GM18909 (cell line): ENCODE measurements around the gene MYLK.
A peak's percentile ranks its signal among the peaks of the same experiment; 100 is the strongest.
"Not testable (repeated sequence)": the region's sequence is repeated elsewhere in the genome, so short reads cannot be mapped to it uniquely, and the experiment has no call there.

Experiments
- ATAC-seq: cut with Tn5 transposase; IDR thresholded peaks from one replicate; pipeline ENCODE4 v1.9.1; 2021; ENCODE audit warnings: mild to moderate bottlenecking; ENCODE audit not compliant: unreplicated experiment, poor library complexity

MYLK gene

GRCh38 chr3:123732447-123732846, 151.7 kb downstream of the MYLK start:
- no peak for ATAC-seq

DNA sequence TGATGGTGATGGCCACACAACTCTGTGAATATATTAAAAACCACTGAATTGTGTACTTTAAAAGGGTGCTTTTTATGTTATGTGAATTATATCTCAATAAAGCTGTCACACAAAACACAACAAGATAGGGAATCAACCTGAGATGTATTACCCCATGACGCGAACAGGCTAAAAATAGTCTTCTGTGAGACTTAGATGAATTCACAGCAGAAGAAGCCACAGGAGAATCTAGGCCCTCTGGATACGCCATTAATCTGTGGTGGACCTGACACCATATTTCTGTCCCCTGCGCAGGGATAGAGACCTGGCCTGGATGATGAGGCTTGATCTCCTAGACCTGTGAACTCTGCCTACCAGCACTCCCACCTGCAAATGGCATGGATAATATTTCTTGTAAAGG, 153.3 kb downstream of the MYLK start:
- ATAC-seq, result no peak

- no peak for ATAC-seq
These were observed 155.1 kb downstream of the MYLK start for GRCh38 chr3:123728991-123729390.

- ATAC-seq, result no peak
These were observed 156.1 kb downstream of the MYLK start for GRCh38 chr3:123728014-123728413.

GRCh38 chr3:123725652-123726400, 158.3 kb downstream of the MYLK start:
- no peak for ATAC-seq

DNA sequence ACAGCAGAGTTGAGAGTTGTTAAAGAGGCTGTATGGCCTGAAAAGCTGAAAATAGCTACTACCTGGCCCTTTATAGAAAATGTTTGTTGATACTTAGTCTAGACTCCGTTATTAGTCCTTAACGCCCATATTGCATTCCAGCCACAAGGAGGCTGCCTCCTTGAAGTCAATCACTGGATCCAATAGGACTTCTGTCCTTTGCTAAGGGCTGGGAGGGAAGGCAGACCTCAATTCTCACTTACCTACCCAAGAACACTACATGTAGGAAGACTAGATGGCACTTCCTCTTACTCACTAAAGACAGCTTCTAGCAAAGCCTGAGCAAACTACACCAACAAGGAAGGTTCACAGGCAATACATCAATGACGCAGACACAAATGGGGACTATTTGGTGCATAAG, 159.8 kb downstream of the MYLK start:
- no peak for ATAC-seq

DNA sequence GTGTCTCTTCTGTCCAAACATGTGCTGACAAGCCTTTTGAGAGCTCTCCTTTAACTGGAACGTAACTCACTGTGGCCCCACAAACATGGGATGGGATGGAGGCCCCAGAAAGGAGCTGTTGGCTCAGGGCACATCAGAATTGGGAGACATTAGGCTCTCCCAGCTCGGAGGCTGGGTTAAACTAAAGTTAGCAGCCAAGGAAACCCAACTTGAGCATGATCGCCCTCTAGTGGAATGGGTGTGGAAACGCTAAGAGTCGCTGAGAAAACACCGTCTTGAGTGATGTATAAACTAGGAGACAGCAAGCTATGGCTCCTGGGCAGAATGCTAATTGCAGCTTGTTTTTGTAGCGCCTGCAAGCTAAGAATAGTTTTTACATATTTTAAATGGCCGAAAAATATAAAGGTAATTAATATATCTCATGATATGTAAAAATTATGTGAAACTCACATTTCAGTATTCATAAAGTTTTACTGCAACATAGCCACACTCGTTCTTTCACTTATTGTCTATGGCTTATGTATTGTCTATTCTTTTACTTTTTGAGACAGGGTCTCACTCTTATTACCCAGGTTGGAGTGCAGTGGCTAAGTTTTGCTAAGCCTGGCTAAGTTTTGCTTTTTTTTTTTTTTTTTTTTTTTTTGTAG, 160.5 kb downstream of the MYLK start:
- peak; percentile 63 for ATAC-seq

DNA sequence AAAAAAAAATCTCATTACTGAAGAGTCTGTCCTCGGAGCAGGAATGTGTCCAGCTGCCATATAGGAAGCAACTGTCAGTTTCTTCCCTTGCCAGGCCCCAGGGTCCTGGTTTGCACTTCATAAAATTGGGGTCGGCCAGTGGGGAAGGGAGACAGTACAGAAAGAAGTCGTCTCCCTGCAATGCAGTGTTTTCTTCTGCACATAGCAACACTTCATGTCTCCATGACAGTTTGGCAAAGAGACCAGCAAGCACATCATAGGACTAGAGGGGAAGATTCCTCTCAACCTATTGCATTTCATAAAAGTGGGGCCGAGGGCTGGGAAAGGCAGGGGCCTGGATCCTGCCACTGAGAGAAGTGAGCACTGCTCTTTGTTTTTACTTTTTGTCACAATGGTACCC, 161.1 kb downstream of the MYLK start:
- ATAC-seq, result no peak

GRCh38 chr3:123722456-123722855, 161.7 kb downstream of the MYLK start:
- ATAC-seq, result no peak

GRCh38 chr3:123722021-123722420, 162.1 kb downstream of the MYLK start:
- ATAC-seq, result no peak

DNA sequence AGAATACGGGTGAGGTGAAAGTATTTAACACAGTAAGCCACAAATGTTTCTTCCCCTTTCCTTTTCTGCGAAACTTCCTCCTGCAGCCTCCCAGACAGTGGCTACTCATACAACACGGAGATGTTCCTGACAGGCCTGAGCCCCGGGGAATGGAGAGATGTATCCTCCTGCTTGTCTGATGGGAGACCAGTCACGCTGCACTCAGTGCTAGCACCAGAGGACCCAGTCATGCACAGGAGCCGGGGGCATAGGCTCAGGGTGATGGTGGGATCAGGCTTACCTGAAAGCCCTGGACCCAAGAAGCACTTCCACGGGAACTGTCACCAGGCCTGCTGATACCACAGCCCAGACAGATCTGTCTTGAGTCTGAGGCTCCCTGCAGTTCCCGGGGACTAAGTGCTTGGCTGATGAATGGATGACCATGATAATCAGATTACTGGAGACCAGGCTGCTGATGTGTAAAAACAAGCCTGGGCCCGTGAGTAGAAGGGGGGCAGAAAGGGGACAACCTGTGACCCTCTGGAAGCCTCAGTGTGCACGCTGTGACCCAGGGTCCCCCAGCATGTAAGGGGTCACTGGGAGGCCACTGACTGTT, 162.9 kb downstream of the MYLK start:
- not testable (repeated sequence) for ATAC-seq

DNA sequence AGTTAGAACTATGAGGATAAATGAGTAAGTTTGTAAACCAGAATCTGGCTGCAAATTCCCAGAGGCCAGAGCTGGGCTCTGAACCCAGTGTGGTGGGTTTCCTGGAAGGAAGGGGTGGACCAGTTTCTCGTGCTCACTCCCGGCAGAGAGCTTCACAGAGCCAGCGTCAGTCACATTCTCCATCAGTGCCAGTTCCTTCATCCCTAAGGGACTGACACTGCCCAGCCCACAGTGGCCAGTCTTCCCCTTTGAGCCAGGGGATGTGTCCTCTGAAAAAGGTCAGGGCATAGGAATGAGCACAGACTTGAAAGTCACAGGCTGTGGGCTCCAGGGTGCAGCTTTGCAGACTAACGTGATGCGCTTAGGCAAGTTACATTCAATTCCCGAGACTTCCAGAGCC, 163.5 kb downstream of the MYLK start:
- no peak for ATAC-seq

- ATAC-seq, result no peak
These were observed 164.2 kb downstream of the MYLK start for GRCh38 chr3:123719862-123720453.

DNA sequence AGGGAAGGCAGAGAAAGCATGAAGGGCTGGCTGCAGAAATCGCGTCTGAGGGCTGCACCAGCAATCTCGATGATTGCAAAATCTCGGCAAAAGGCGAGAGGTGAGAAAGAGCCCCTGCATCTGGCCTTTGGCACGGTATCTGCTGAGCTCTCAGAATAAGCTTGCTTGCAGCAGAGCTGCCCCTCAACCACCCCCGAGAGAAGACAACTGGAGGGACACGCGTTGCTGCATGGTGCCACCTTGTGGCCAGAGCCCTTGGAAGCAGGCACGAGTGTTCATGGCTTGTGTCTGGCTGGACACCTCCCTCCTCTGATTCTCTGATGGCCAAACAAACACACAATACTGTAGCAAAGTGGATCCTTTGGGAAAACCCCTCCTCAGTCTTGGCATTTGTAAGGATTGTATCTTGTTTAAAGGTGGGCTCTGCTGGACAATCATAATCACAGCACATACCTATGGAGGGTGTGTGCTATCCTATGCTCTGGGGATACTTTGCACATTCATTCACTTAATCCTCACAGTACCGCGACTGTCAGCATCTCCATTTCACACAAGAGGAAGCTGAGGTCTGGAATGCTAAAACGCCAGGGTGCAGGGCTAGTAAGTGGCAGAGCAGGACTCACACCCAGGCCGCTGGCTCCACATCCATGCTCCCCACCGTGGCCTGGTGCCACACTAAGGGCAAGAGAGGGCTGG, 164.9 kb downstream of the MYLK start:
- not testable (repeated sequence) for ATAC-seq

- ATAC-seq, result no peak
These were observed 166.0 kb downstream of the MYLK start for GRCh38 chr3:123718108-123718507.

- ATAC-seq, result not testable (repeated sequence)
These were observed 166.7 kb downstream of the MYLK start for GRCh38 chr3:123717451-123717850.

- ATAC-seq, result no peak
These were observed 167.7 kb downstream of the MYLK start for GRCh38 chr3:123716411-123716810.

DNA sequence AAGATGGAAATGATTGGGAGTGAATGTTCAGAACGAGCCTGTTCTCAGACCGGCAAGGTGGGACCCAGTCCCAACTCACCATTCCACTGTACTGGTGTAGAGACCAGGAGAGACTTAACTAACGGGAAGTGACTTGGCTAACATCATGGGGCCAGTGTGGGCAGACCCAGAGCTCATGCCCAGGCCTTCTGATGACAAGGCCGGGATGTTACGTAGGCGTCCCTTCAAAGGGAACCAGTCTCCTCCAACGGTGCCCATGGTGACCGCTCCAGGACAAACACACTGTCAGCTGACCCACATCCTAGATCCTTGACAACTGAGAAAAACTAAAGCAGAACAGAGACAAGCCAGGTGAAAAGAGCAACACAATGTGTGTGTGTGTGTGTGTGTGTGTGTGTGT, 170.9 kb downstream of the MYLK start:
- no peak for ATAC-seq

DNA sequence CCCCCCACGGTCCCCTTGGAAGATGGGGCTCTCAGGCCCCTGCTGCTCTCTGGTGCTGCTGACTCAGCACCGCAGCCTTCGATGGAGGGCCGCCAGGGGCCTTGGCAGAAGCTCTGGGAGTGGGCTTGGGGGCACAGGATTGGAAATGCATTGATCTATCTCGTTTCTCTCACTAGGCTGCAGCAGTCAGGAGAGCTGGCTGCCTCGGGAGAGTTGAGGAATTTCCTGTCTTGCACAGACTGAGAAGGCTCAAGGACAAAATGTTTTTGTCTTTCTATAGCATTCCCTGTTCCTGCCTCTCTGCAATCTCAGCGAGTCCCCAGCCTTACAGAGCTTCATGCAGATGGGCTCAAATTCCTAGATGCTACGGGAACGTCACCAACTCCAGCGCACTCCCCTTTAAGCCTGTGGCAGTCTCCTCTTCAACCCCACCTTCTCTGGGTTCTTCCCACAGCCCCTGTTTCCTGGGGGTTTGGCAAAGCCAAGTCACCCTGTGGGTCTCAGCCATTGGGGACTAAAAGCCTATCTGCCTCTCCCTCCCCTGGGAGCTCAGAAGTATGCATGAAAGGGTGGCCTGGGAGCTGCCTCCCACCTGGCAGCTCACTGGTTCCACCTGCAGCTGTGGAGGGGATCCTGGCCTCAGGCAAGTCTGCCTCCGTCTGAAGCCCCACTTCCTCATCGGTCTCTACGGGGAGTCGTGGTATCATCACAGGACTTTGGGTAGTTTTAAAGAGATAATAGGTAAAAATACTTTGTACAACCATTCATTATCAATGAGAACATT, 171.9 kb downstream of the MYLK start:
- no peak for ATAC-seq

DNA sequence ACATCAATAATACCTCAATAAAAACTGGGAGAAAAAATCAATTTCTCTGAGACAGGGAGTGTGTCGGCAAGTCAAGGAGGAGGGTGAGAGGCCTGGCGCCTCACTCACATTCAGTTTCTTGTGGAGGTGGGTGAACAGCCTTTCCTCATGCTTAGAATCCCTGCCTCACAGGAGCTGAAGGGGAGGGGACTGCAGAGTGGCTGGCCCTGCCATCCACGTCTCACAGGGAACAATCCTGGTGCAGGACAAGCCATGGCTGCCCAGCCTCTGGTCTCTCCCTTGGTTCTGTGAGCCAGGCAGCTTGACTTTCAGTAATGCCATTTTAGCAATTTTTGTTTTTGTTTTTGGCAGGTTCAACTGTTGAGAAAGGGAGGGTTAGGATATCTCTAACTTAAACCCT, 172.8 kb downstream of the MYLK start:
- no peak for ATAC-seq
